IPS-15b (cell line): ENCODE data around the gene CXCL1.
A peak's percentile ranks its signal among the peaks of the same experiment; 100 is the strongest.

Experiments used
- H3K27me3 ChIP-seq: one replicate; pipeline ENCODE4 v1.6.1; 2013; ENCODE audit warnings: low read length; ENCODE audit not compliant: control insufficient read depth, insufficient read depth
- H3K36me3 ChIP-seq: one replicate; pipeline ENCODE4 v1.6.1; 2013; ENCODE audit warnings: low read length; ENCODE audit not compliant: control insufficient read depth, insufficient read depth
- H3K4me1 ChIP-seq: one replicate; pipeline ENCODE4 v1.6.1; 2013; ENCODE audit warnings: mild to moderate bottlenecking, low read length; ENCODE audit not compliant: control insufficient read depth, insufficient read depth
- H3K4me3 ChIP-seq: one replicate; pipeline ENCODE4 v1.5.1; 2013; ENCODE audit warnings: low read depth, low read length
- H3K9ac ChIP-seq: one replicate; pipeline ENCODE4 v1.6.1; 2013; ENCODE audit warnings: low read depth, mild to moderate bottlenecking, low read length
- H3K9me3 ChIP-seq: one replicate; pipeline ENCODE4 v1.6.1; 2013; ENCODE audit warnings: mild to moderate bottlenecking, low read length; ENCODE audit not compliant: control insufficient read depth, insufficient read depth

Gene CXCL1

DNA sequence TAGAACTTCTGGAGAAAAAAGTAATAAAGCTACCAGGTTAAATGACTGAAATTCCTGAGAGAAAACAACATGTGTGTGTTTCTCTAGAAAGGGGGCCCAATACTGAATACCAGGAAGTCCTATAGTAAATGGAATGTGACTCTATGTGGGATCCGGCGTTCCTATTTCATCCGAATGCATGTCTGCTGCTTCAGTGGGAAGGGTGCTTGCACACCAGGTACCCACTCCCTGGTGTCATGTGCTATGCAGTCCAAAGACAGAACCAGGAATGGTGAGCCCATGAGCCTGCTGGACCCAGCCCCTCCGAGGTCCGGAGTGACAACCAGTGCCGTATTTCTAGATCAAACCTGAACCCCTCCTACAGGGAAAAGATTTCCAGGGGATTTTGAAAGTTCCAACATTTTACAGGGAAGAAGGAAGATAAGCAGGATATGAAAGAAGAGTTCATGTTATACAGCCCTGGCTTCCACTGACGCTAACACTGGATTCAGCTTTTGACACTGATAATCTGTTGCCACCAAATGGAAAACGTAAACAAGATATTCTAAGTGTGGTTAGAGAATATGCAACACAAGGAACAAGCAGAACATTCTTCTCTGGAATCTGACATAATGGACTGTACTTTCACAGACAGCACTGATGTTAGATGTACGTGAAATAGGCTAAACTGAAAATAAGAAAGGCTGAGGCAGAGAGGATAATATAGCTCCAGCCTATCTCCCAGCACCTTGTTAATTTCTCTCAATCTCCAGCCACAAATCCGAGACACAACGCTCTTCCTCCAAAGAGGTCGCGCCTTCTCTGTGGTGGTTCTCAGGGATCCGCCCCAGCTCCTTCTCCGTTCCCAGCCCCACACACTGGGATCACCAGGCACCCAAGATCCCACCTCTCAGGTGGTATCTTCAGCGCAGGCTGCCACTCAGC, 725 bp upstream of the CXCL1 start:
- H3K4me3 ChIP-seq, result peak overlapping the region; percentile 65
- no peak overlapping the region for H3K9ac ChIP-seq
- H3K4me1 ChIP-seq, result no peaks in the 10 kb centered on the region

DNA sequence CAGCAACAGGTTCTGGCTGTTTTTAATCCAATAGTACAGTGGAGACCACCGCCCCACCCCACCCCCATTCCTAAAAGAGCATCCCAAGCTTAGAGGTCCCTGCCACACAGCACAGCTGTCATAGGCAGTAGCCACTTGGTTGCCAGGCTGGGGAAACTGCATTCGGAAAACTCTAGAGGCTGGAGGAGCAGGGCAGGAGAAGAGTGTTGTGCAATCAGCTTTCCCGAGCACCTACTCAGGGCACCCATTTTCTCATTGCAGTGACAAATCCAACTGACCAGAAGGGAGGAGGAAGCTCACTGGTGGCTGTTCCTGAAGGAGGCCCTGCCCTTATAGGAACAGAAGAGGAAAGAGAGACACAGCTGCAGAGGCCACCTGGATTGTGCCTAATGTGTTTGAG, 1.1 kb downstream of the CXCL1 start:
- no peaks in the 10 kb centered on the region for H3K4me1 ChIP-seq
- no peaks in the 10 kb centered on the region for H3K36me3 ChIP-seq
- H3K9ac ChIP-seq, result no peak overlapping the region
- H3K4me3 ChIP-seq, result peak overlapping the region; percentile 65
- H3K27me3 ChIP-seq, result peaks cover 28% of the 10 kb centered on the region
- H3K9me3 ChIP-seq, result no peaks in the 10 kb centered on the region

More for the DNA sequence above, 725 bp upstream of the CXCL1 start:
- H3K36me3 ChIP-seq, result no peaks in the 10 kb centered on the region
- peaks cover 28% of the 10 kb centered on the region for H3K27me3 ChIP-seq
- H3K9me3 ChIP-seq, result no peaks in the 10 kb centered on the region

DNA sequence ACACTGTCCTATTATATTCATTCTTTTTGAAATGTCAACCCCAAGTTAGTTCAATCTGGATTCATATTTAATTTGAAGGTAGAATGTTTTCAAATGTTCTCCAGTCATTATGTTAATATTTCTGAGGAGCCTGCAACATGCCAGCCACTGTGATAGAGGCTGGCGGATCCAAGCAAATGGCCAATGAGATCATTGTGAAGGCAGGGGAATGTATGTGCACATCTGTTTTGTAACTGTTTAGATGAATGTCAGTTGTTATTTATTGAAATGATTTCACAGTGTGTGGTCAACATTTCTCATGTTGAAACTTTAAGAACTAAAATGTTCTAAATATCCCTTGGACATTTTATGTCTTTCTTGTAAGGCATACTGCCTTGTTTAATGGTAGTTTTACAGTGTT, 1.6 kb downstream of the CXCL1 start:
- Histone ChIP-seq H3K9me3 (no peaks in the 10 kb centered on the region), H3K27me3 (peaks cover 28% of the 10 kb centered on the region), H3K4me1 (no peaks in the 10 kb centered on the region), H3K4me3 (no peak overlapping the region), H3K9ac (no peak overlapping the region), H3K36me3 (no peaks in the 10 kb centered on the region)

DNA sequence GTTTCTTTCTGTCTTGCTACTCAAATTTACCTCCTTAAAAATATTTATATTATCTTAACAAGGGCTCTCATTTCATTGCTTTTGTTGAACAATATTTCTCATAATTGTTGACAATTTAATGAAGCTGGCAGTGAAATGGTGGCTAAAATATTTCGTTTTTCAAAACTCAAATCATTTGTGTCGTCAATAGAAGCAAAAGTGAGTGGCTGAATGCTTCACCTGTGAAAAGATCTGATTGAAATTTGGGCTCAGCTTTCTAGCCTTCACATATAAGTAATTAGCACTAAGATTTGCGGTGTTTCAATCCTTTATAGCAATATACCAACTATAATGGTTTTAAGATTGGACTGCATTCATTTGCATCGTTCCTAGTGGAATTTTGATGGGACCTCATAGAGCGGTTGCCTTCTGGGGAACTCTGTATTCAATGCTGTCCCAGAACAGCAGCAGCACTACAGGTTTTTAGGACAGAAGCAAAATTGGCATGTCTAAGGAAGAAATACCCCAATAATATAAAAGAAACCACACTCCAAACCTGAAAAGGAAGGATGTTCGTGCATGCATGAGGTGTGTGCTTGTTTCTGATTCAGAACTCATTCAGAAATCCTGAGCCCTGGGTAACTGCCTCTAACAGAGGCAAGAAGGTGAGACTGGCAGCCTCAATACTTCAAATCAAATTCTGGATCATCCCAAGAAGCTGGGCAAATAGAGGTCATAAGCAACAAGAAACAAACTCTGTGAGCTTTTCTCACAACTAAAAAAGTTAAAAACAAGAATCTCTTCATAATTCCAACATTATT, 2.5 kb downstream of the CXCL1 start:
- Histone ChIP-seq H3K36me3 (no peaks in the 10 kb centered on the region), H3K9me3 (no peaks in the 10 kb centered on the region), H3K27me3 (peaks cover 28% of the 10 kb centered on the region), H3K9ac (no peak overlapping the region), H3K4me1 (no peaks in the 10 kb centered on the region), H3K4me3 (no peak overlapping the region)

DNA sequence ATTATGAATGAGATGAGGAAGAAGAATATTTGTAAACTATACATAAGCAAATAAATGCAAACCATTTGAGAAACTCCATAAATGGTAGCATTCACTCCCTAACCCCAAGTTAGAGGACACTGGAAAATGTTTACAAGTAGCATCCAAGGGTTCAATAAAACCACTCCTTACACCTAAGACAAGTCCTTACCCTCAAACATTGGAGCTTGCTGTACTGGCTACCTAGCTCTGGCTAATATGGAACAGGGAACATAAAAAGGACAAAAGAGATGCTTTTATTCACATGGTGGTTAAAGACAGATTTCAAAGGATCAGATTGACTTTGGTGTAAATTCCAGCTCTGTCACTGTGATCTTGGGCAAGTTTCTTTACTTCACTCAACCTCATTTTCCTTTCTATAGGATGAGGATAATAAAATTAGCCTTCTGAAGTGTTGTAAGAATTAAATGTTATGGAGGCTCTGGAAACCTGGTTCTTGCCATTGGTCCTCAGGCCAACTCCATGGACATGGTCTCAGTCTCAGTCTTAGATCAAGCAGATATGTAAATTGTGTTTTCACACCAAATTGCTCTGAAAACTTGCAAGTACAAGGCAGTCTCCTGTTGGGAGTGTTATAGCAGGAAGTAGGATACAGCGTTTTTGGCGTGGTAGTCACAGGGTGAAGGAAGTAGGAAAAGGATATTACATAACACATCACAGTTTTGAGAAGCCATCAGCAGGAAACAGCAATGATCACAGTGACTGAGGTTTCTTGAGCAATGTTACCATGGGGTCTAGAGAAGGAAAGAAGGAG, 3.3 kb downstream of the CXCL1 start:
- H3K4me3 ChIP-seq, result no peak overlapping the region
- peaks cover 28% of the 10 kb centered on the region for H3K27me3 ChIP-seq
- H3K4me1 ChIP-seq, result no peaks in the 10 kb centered on the region
- no peaks in the 10 kb centered on the region for H3K9me3 ChIP-seq
- H3K36me3 ChIP-seq, result no peaks in the 10 kb centered on the region
- no peak overlapping the region for H3K9ac ChIP-seq

DNA sequence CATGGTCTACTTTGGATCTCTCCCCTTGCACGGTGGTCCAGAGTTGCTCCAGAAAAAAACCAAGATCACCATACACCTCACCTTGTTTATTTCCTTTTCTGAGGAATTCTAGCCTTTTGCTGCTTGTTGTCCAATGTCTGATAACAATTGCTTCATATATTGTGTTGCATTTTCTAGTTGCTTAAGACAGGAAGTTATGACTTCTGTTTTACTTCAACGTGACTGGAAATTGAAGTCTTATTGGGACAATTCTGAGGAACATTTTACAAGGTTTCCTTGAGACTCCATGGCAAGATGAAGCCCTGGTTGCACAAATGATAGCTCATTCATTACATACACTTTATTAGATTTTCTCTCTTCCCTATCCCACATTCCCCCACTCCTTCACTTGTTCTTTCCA, 5.2 kb downstream of the CXCL1 start:
- no peaks in the 10 kb centered on the region for H3K4me1 ChIP-seq
- no peaks in the 10 kb centered on the region for H3K9me3 ChIP-seq
- H3K9ac ChIP-seq, result no peak overlapping the region
- H3K27me3 ChIP-seq, result peaks cover 15% of the 10 kb centered on the region
- H3K4me3 ChIP-seq, result no peak overlapping the region
- H3K36me3 ChIP-seq, result no peaks in the 10 kb centered on the region

DNA sequence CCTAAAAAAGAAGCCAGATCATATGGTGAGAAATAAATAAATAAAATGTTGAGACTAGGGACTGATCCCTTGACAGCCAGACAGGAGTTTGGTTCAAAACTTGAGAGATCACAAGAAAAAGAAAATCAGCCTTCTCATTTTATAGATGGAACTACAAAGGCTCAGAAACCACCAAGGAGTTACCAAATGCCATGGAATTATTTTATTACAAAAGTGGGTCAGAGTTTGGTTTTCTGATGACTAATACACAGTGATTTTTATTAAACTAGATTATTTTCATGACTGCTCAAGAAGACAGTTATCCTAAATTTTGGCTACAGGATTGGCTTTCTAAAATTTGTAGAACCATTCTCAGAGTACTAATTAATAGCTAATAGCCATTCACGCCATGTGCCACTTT, 6.2 kb downstream of the CXCL1 start:
- H3K4me1 ChIP-seq, result no peaks in the 10 kb centered on the region
- peaks cover 7% of the 10 kb centered on the region for H3K27me3 ChIP-seq
- H3K36me3 ChIP-seq, result no peaks in the 10 kb centered on the region
- H3K4me3 ChIP-seq, result no peak overlapping the region
- H3K9me3 ChIP-seq, result no peaks in the 10 kb centered on the region
- H3K9ac ChIP-seq, result no peak overlapping the region

DNA sequence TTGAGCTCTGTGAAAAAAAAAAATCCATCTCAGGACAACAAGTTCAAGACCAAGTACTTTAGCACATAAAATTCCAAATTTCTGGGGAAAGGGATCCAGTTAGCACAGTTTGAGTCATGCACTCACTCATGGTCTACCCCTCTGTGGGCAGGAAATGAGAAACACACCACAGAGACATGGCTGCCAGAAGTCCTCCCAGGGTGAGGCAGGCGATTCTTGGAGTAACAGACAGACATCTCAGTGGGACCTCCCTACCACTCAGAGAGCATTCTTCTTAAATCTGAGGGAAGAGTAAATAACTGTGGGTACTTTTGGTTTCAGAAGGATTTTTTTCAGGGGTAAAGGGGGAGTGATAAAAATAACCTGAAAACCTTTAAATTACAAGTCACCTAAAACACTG, 14.1 kb downstream of the CXCL1 start:
- Histone ChIP-seq H3K9me3 (no peaks in the 10 kb centered on the region), H3K36me3 (no peaks in the 10 kb centered on the region), H3K4me3 (no peak overlapping the region), H3K27me3 (no peaks in the 10 kb centered on the region), H3K9ac (no peak overlapping the region), H3K4me1 (no peaks in the 10 kb centered on the region)

DNA sequence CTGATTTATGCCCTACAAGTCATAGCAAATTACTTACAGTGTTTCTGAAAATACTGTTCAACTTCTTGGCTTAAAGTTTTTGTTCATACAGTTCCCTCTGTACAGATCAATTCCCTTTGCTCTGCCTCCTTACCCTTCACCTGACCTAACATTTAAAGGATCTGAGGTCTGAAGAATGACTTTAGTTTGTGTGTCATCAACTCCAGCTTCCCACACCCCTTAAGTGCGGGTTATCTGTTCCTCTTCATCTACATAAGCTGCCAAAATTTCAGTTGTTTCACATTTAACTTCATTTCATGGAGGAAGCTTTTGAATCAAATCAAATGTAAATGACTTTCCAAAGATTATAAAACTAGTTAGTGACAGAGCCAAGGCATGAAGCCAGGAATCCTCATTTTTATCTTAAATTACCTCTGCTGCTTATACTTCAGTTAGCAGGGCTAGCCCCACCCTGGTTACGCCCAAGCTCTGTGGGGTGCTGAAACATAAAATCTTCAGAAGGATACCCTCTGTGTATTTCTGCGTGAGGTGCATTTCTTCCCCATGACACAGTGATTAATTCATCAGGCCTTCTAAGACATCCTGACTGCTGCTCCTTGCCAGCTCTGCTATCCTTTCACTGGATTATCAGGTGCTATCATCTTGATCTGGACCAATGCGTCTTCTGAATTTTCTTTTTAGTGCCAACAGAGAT, 16.5 kb downstream of the CXCL1 start:
- H3K4me3 ChIP-seq, result no peak overlapping the region
- no peaks in the 10 kb centered on the region for H3K4me1 ChIP-seq
- H3K27me3 ChIP-seq, result no peaks in the 10 kb centered on the region
- no peaks in the 10 kb centered on the region for H3K36me3 ChIP-seq
- no peaks in the 10 kb centered on the region for H3K9me3 ChIP-seq
- H3K9ac ChIP-seq, result no peak overlapping the region

DNA sequence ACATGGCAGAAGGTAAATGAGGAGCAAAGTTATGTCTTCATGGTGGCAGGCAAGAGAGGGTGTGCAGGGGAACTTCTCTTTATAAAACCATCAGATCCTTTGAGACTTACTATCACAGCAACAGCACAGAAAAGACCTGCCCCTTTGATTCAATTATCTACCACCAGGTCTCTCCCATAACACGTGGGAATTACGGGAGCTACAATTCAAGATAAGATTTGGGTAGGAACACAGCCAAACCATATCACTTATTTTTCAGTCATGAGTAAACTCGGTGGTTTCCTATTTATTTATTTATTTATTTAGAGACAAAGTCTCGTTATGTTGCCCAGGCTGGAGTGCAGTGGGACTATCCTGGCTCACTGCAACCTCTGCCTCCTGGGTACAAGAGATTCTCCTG, 22.1 kb downstream of the CXCL1 start:
- H3K9ac ChIP-seq, result no peak overlapping the region
- H3K36me3 ChIP-seq, result no peaks in the 10 kb centered on the region
- no peak overlapping the region for H3K4me3 ChIP-seq
- no peaks in the 10 kb centered on the region for H3K4me1 ChIP-seq
- no peaks in the 10 kb centered on the region for H3K27me3 ChIP-seq
- no peaks in the 10 kb centered on the region for H3K9me3 ChIP-seq
